ENCODE data around the gene GPR55. TPM values are rescaled to one million over a fixed set of nuclear protein-coding genes. Genes with fewer than 3 reads are reported as not detected.

GPR55 gene
- total RNA-seq, 1 donor from 2014 or later: not detected

DNA sequence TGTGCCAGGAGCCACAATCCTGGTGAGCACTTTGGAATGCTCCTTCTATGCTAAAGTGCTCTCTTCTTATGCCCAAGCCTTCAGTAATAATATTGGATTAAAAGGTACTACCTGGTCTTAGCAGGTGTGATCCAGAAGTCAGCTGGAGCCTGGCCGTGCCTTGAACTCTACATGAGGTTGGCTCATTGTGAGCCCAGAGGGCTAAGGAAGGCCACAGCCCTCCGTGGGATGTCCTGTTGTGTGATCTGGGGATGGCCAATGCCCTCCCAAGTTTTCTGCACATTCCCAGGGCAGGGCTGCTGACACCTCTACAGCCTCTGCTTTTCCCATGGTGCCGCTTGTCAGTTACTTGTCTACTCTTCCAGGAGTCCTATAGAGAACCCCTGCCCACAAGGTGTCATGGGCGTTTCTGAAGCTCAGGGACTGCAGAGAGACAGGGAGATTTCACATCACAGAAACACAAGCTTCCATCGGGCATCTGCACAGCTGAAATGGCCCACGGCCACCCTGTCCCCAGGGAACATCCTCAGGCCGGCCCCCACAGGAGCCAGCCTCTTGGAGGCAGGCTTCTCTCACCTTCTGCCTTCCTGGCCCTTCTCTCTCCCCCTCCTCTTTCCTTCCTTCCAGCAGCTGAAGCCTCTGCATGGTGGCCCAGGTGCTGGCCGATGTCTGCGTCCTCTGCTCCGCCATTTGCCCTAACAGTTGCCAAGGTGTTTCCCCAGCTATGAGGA is 27.3 kb upstream of the GPR55 start:
- TF ChIP-seq, protein P1, sequence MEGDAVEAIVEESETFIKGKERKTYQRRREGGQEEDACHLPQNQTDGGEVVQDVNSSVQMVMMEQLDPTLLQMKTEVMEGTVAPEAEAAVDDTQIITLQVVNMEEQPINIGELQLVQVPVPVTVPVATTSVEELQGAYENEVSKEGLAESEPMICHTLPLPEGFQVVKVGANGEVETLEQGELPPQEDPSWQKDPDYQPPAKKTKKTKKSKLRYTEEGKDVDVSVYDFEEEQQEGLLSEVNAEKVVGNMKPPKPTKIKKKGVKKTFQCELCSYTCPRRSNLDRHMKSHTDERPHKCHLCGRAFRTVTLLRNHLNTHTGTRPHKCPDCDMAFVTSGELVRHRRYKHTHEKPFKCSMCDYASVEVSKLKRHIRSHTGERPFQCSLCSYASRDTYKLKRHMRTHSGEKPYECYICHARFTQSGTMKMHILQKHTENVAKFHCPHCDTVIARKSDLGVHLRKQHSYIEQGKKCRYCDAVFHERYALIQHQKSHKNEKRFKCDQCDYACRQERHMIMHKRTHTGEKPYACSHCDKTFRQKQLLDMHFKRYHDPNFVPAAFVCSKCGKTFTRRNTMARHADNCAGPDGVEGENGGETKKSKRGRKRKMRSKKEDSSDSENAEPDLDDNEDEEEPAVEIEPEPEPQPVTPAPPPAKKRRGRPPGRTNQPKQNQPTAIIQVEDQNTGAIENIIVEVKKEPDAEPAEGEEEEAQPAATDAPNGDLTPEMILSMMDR (IDR thresholded peaks at IDR 0.05; ENCODE audit: unreplicated experiment): no peak
- Mint-ChIP-seq H3K4me3 (no peak overlapping the region), H3K9me3 (peaks cover 4% of the 10 kb centered on the region), H3K4me1 (peaks cover 7% of the 10 kb centered on the region), H3K36me3 (no peaks in the 10 kb centered on the region), H3K27ac (no peak overlapping the region), H3K27me3 (ENCODE audit: low read depth) (peaks cover 15% of the 10 kb centered on the region)
- no peak for DNase-seq (ENCODE audit: low spot score in 2 of 2, unreplicated experiment in 2 of 2)

DNA sequence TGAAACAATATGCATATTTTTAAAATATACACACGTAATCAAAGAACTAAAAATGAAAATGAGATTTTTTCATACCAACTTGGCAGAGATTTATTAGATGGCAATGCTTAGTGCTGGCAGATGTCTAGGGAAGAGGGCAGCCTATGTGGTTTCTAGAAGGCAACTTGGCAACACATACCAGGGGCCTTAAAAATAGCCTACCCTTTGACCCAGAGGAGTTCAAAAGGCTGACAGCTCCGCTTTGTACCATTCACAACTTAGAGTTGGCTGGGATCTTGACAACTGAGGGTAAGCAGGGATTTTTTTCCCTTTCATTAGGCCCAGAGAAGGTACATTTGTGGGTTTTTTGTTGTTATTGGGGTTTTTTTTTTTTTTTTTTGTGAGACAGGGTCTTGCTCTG is 26.4 kb upstream of the GPR55 start:
- Mint-ChIP-seq H3K4me1 (no peaks in the 10 kb centered on the region), H3K36me3 (no peaks in the 10 kb centered on the region), H3K9me3 (peaks cover 4% of the 10 kb centered on the region), H3K4me3 (no peak overlapping the region), H3K27me3 (ENCODE audit: low read depth) (peaks cover 6% of the 10 kb centered on the region), H3K27ac (no peak overlapping the region)
- DNase-seq (ENCODE audit: low spot score in 2 of 2, unreplicated experiment in 2 of 2): no peak
- TF ChIP-seq, protein P1 (IDR thresholded peaks at IDR 0.05; ENCODE audit: unreplicated experiment): no peak

DNA sequence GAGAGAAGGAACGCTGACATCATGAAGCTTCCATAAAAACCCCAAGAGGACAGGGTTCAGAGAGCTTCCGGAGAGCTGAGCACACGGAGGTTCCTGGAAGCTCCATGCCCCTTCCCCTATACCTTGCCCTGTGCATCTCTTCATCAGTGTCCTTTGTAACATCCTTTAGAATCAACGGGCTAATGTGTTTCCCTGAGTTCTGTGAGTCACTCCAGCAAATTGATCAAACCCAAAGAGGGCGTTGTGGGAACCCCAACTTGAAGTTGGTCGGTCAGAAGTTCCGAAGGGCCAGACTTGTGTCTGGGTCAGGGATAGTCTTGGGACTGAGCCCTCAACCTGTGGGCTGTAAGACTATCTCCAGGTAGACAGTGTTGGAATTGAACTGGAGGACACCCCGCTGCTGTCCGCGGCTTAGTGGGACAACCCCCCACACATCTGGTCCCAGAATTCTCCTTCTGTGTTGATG is 25.9 kb upstream of the GPR55 start:
- Mint-ChIP-seq H3K4me1 (no peaks in the 10 kb centered on the region), H3K27me3 (ENCODE audit: low read depth) (peaks cover 5% of the 10 kb centered on the region), H3K27ac (no peak overlapping the region), H3K4me3 (no peak overlapping the region), H3K36me3 (no peaks in the 10 kb centered on the region), H3K9me3 (peaks cover 4% of the 10 kb centered on the region)
- TF ChIP-seq, protein P1 (IDR thresholded peaks at IDR 0.05; ENCODE audit: unreplicated experiment): no peak
- no peak for DNase-seq (ENCODE audit: low spot score in 2 of 2, unreplicated experiment in 2 of 2)

DNA sequence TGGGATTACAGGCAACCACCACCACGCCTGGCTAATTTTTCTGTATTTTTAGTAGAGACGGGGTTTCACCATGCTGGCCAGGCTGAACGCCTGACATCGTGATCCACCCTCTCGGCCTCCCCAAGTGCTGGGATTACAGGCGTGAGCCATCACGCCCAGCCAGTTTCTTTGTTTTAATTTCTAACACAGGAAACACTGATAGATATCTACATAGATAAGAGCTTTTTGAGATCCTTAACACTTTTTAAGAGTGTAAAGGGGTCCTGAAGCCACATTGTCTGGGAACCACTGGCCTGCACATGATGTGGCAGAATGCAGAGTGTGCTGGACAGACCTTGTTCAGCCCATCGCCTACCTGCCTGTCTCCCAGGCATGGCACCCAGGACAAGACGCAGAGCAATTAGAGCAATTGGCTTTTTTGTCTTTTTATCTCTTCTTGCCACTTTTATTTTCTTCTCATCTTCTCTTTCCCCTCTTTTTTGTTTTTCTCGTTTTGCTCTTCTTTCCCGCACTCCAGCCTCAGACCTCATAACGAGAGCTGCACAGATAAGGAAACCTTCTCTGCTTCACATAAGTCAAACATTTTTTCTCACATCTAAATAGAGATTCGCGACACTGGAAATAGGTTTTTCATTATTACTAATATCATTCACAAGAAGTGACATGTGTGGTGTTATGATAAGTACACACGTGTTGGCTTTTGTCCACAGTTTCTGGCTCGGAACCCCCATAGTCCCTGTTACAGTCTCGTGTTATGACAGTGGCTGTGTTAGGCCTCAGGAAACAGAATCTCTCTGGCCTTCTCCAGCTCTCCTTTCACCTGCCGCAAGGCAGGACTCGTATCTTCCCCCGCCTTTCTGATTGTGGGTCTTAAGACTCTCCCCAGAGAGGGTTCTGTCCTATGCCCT is 25.2 kb upstream of the GPR55 start:
- Mint-ChIP-seq H3K4me1 (no peaks in the 10 kb centered on the region), H3K36me3 (no peaks in the 10 kb centered on the region), H3K27me3 (ENCODE audit: low read depth) (peaks cover 3% of the 10 kb centered on the region), H3K9me3 (peaks cover 4% of the 10 kb centered on the region), H3K27ac (no peak overlapping the region), H3K4me3 (no peak overlapping the region)
- no peak for DNase-seq (ENCODE audit: low spot score in 2 of 2, unreplicated experiment in 2 of 2)
- TF ChIP-seq, protein P1 (IDR thresholded peaks at IDR 0.05; ENCODE audit: unreplicated experiment): no peak

DNA sequence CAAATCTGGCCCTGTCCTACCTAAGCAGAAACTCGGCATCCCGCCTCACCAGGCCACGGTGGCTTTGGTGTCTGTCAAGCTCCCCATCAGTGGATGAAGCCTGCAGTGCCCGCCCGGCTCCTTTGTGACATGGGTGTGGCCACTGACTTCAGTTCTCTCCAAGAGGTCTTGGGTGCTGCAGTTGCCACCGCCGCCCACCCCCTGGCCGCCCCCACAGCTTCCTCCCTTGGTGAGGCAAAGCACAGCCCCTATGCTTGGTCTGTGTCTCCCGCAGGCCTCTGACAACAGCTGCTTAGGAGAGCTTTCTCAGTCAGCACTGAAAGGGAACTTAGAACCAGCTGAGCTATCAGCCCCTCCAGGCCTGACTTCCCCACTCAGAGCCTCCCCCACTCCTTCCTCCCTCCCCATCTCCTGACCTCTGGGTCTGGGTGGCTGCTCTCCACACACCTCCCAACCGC is 22.9 kb upstream of the GPR55 start:
- TF ChIP-seq, protein P1 (IDR thresholded peaks at IDR 0.05; ENCODE audit: unreplicated experiment): no peak
- Mint-ChIP-seq H3K27me3 (ENCODE audit: low read depth) (no peaks in the 10 kb centered on the region), H3K27ac (no peak overlapping the region), H3K36me3 (no peaks in the 10 kb centered on the region), H3K4me3 (no peak overlapping the region), H3K9me3 (peaks cover under 1% of the 10 kb centered on the region), H3K4me1 (no peaks in the 10 kb centered on the region)
- DNase-seq (ENCODE audit: low spot score in 2 of 2, unreplicated experiment in 2 of 2): no peak

Measured in mesothelial cell of epicardium (in vitro differentiated cells).